Right lung (tissue), 10 donors: ENCODE measurements around the gene BTN3A1. TPM values are rescaled to one million over a fixed set of nuclear protein-coding genes. Genes with fewer than 3 reads are reported as not detected.
"Not testable (repeated sequence)": the region's sequence is repeated elsewhere in the genome, so short reads cannot be mapped to it uniquely, and the experiment has no call there.

Experiments used
- DNase-seq, 2 donors: peaks; one replicate each; pipeline ENCODE4 v3.0.0-alpha.2; 2013
- long read RNA-seq, 8 donors: transcript quantifications; one replicate each; lab custom pipeline, GENCODE V29; 2026
- polyA plus RNA-seq, 5 donors: library from polyadenylated mRNA; unstranded; fragments of 120-200 nt; gene quantifications; one replicate each; pipeline versions ENCODE4 v1.2.1 to v1.2.3, GENCODE V29; 2013; ENCODE audit warnings: inconsistent platforms in 1 of 5, low replicate concordance in 1 of 5; ENCODE audit not compliant: insufficient read length in 5 of 5, insufficient read depth in 1 of 5

BTN3A1 gene
- polyA plus RNA-seq = 10 to 100 TPM; 50.0 to 83.2 (median 66.7) TPM
- long read RNA-seq, donor 1, partial matches to known transcripts = 0 of 1 reads
- long read RNA-seq, donor 1, other reads (novel, unspliced or antisense) = 0 of 1 reads
- long read RNA-seq, donor 2, partial matches to known transcripts = 7 of 8 reads
- long read RNA-seq, donor 2, other reads (novel, unspliced or antisense) = 0 of 8 reads
- long read RNA-seq, donor 3, partial matches to known transcripts = 22 of 22 reads
- long read RNA-seq, donor 3, other reads (novel, unspliced or antisense) = 0 of 22 reads
- long read RNA-seq, donor 4 = 0 reads
- long read RNA-seq, donor 5, partial matches to known transcripts = 16 of 18 reads
- long read RNA-seq, donor 5, other reads (novel, unspliced or antisense) = 0 of 18 reads
- long read RNA-seq, donor 6, partial matches to known transcripts = 0 of 3 reads
- long read RNA-seq, donor 6, other reads (novel, unspliced or antisense) = 0 of 3 reads
- long read RNA-seq, donor 7, partial matches to known transcripts = 0 of 1 reads
- long read RNA-seq, donor 7, other reads (novel, unspliced or antisense) = 0 of 1 reads
- long read RNA-seq, donor 8 = 0 reads

- peak; percentile 82 to 83 for DNase-seq
Measured at GRCh38 chr6:26401987-26402658, at the start of gene BTN3A1. Gene BTN3A1, plus strand, starts transcription at chr6:26402275. Its CDS starts 3,289 bp downstream, at chr6:26405564.

GRCh38 chr6:26352315-26352714, 49.8 kb upstream of the BTN3A1 start:
- DNase-seq = no peak

GRCh38 chr6:26354162-26354561, 47.9 kb upstream of the BTN3A1 start:
- no peak for DNase-seq

- DNase-seq = no peak
Measured at GRCh38 chr6:26355366-26355765, 46.7 kb upstream of the BTN3A1 start.

- DNase-seq = not testable (repeated sequence)
Measured at GRCh38 chr6:26357543-26357942, 44.5 kb upstream of the BTN3A1 start.

- no peak for DNase-seq
Measured at GRCh38 chr6:26358511-26358981, 43.5 kb upstream of the BTN3A1 start.

- no peak for DNase-seq
Measured at GRCh38 chr6:26359765-26360164, 42.3 kb upstream of the BTN3A1 start.

- DNase-seq = no peak
Measured at GRCh38 chr6:26360451-26361416, 41.3 kb upstream of the BTN3A1 start.

GRCh38 chr6:26361544-26361943, 40.5 kb upstream of the BTN3A1 start:
- DNase-seq = no peak

GRCh38 chr6:26362093-26362835, 39.8 kb upstream of the BTN3A1 start:
- DNase-seq = no peak

GRCh38 chr6:26362836-26363220, 39.2 kb upstream of the BTN3A1 start:
- no peak for DNase-seq

- DNase-seq = no peak
Measured at GRCh38 chr6:26363882-26364701, 38.0 kb upstream of the BTN3A1 start.

- DNase-seq = no peak
Measured at GRCh38 chr6:26365633-26365995, 36.5 kb upstream of the BTN3A1 start.

- DNase-seq = no peak
Measured at GRCh38 chr6:26366504-26366903, 35.6 kb upstream of the BTN3A1 start.

GRCh38 chr6:26367114-26367513, 35.0 kb upstream of the BTN3A1 start:
- DNase-seq = no peak

GRCh38 chr6:26371813-26372212, 30.3 kb upstream of the BTN3A1 start:
- DNase-seq = not testable (repeated sequence)

GRCh38 chr6:26372308-26373144, 29.5 kb upstream of the BTN3A1 start:
- DNase-seq = no peak

- DNase-seq = no peak
Measured at GRCh38 chr6:26375270-26375669, 26.8 kb upstream of the BTN3A1 start.

GRCh38 chr6:26377719-26378118, 24.4 kb upstream of the BTN3A1 start:
- no peak for DNase-seq
